Liver (tissue), 9 donors: ENCODE measurements around the gene KCNQ5. TPM values are rescaled to one million over a fixed set of nuclear protein-coding genes. Genes with fewer than 3 reads are reported as not detected.
"Not testable (repeated sequence)": the region's sequence is repeated elsewhere in the genome, so short reads cannot be mapped to it uniquely, and the experiment has no call there.

ENCODE experiments used
- DNase-seq: peaks from one replicate; pipeline ENCODE4 v3.0.0-alpha.2; 2017; ENCODE audit warnings: low spot score
- H3K27ac ChIP-seq, 2 donors: one replicate each; pipeline ENCODE4 v1.7.0; 2013; ENCODE audit warnings: inconsistent platforms in 2 of 2, low read length in 2 of 2, control low read depth in 1 of 2, low read depth in 1 of 2, mild to moderate bottlenecking in 1 of 2
- H3K27me3 ChIP-seq, 4 donors: one replicate each; pipeline versions ENCODE4 v1.6.1 to v1.7.0; 2013; ENCODE audit warnings: low read length in 3 of 4, inconsistent platforms in 1 of 4, mild to moderate bottlenecking in 1 of 4, moderate library complexity in 1 of 4; ENCODE audit not compliant: control insufficient read depth in 4 of 4, insufficient read depth in 4 of 4
- H3K36me3 ChIP-seq, 4 donors: one replicate each; pipeline versions ENCODE4 v1.6.1 to v1.7.0; 2013; ENCODE audit warnings: low read length in 3 of 4, mild to moderate bottlenecking in 3 of 4, low read depth in 1 of 4, moderate library complexity in 1 of 4; ENCODE audit not compliant: control insufficient read depth in 4 of 4, insufficient read depth in 3 of 4
- H3K4me1 ChIP-seq, 4 donors: one replicate each; pipeline versions ENCODE4 v1.6.1 to v1.7.0; 2013; ENCODE audit warnings: low read length in 3 of 4, mild to moderate bottlenecking in 3 of 4, moderate library complexity in 1 of 4; ENCODE audit not compliant: control insufficient read depth in 4 of 4, insufficient read depth in 4 of 4
- H3K4me3 ChIP-seq, 3 donors: one replicate each; pipeline versions ENCODE4 v1.6.1 to v1.7.0; 2013; ENCODE audit warnings: low read length in 3 of 3, control low read depth in 1 of 3, low read depth in 1 of 3, mild to moderate bottlenecking in 1 of 3
- H3K9ac ChIP-seq, 2 donors: one replicate each; pipeline ENCODE4 v1.7.0; 2013; ENCODE audit warnings: low read length in 2 of 2, mild to moderate bottlenecking in 2 of 2, moderate library complexity in 2 of 2, control low read depth in 1 of 2, low read depth in 1 of 2
- H3K9me3 ChIP-seq, 4 donors: one replicate each; pipeline versions ENCODE4 v1.6.1 to v1.7.0; 2013; ENCODE audit warnings: low read length in 3 of 4; ENCODE audit not compliant: control insufficient read depth in 4 of 4
- CTCF ChIP-seq: fragments of 150-350 bp; IDR thresholded peaks from 2 replicates; pipeline ENCODE4 v1.5.1; 2017; ENCODE audit warnings: improper control_type of control experiment, low read depth, low read length; ENCODE audit not compliant: missing input control
- EGR1 ChIP-seq, 2 donors: IDR thresholded peaks; 2 replicates each; pipeline ENCODE4 v1.6.1; 2016 to 2018; ENCODE audit warnings: antibody characterized with exemption in 2 of 2, low read depth in 2 of 2
- FOXA1 ChIP-seq: IDR thresholded peaks from 2 replicates; pipeline ENCODE4 v1.6.1; 2016; ENCODE audit warnings: antibody characterized with exemption
- FOXA2 ChIP-seq: IDR thresholded peaks from 2 replicates; pipeline ENCODE4 v1.6.1; 2016; ENCODE audit warnings: antibody characterized with exemption
- GABPA ChIP-seq, 2 donors: IDR thresholded peaks in 1 of 2; conservative IDR thresholded peaks in 1 of 2; 2 replicates each; pipeline ENCODE4 v1.6.1; 2016; ENCODE audit warnings: antibody characterized with exemption in 2 of 2, mild to moderate bottlenecking in 1 of 2, moderate library complexity in 1 of 2
- HNF4A ChIP-seq, 2 donors: conservative IDR thresholded peaks; 2 replicates each; pipeline ENCODE4 v1.6.1; 2016; ENCODE audit warnings: antibody characterized with exemption in 2 of 2, mild to moderate bottlenecking in 2 of 2
- HNF4G ChIP-seq: IDR thresholded peaks from 2 replicates; pipeline ENCODE4 v1.6.1; 2016; ENCODE audit warnings: antibody characterized with exemption
- JUND ChIP-seq, 2 donors: IDR thresholded peaks; 2 replicates each; pipeline ENCODE4 v1.6.1; 2016; ENCODE audit warnings: antibody characterized with exemption in 2 of 2
- NR2F2 ChIP-seq: IDR thresholded peaks from 2 replicates; pipeline ENCODE4 v1.6.1; 2016; ENCODE audit warnings: antibody characterized with exemption
- RAD21 ChIP-seq, 2 donors: IDR thresholded peaks; 2 replicates each; pipeline ENCODE4 v1.6.1; 2016; ENCODE audit warnings: antibody characterized with exemption in 2 of 2, mild to moderate bottlenecking in 2 of 2
- RXRA ChIP-seq, 2 donors: IDR thresholded peaks; 2 replicates each; pipeline ENCODE4 v1.6.1; 2017 to 2018; ENCODE audit warnings: antibody characterized with exemption in 2 of 2, mild to moderate bottlenecking in 1 of 2
- YY1 ChIP-seq: IDR thresholded peaks from 2 replicates; pipeline ENCODE4 v1.6.1; 2016; ENCODE audit warnings: antibody characterized with exemption, mild to moderate bottlenecking
- WGBS: extraction: QIAGEN DNeasy Blood & Tissue Kit; methylation state at CpG from one replicate; pipeline ENCODE4 v1.1.7; 2013; 5-methylcytosine and 5-hydroxymethylcytosine counted together
- polyA plus RNA-seq, 2 donors: library from polyadenylated mRNA; stranded (reverse) in 1 of 2; unstranded in 1 of 2; fragments of 200-250 nt in 1 of 2; fragments of >200 nt in 1 of 2; fragmentation: Nextera tagmentation in 1 of 2; extraction: Ambion mirVana in 1 of 2; gene quantifications; one replicate each; pipeline versions ENCODE4 v1.2.1 to v1.2.3, GENCODE V29; 2013 to 2015
- total RNA-seq, 2 donors: library from RNA; depleted of rRNA; stranded (reverse); fragments of >200 nt; gene quantifications; one replicate each; pipeline ENCODE4 v1.2.3, GENCODE V29; 2014
- TF ChIP-seq, protein P1 (sequence below): IDR thresholded peaks from 2 replicates; pipeline ENCODE4 v1.6.1; 2016; ENCODE audit warnings: antibody characterized with exemption, mild to moderate bottlenecking
- TF ChIP-seq, protein P2 (sequence below): IDR thresholded peaks from 2 replicates; pipeline ENCODE4 v1.6.1; 2016; ENCODE audit warnings: antibody characterized with exemption
- donor health status: healthy.
- donor health status: healthy.
- donor health status: healthy.
- donor health status: healthy.
- donor health status: healthy.

The KCNQ5 gene
- total and polyA plus RNA-seq, 4 donors, result 0.02 to 1.1 (median 0.15) TPM

DNA sequence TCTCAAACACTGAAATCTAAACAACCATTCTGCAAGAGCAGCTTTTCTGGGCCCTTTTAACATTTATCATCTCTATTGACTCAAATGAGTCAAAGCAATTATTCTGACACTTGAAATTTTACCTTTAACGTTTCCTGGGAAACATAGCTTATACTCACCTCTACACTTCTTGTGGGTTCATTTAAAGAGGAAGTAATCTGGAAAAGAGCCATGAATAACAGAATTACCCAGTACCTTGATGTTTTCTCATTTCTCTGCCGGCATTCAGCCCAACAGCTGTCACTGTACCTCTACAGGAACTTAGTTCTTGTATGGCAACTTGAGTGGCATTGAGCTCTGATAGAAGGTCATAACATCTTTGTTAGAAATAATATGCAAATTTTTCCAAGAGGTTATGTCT lies 272.2 kb downstream of the KCNQ5 start:
- WGBS, result 51% methylated on average over 2 of the region's 2 CpGs

DNA sequence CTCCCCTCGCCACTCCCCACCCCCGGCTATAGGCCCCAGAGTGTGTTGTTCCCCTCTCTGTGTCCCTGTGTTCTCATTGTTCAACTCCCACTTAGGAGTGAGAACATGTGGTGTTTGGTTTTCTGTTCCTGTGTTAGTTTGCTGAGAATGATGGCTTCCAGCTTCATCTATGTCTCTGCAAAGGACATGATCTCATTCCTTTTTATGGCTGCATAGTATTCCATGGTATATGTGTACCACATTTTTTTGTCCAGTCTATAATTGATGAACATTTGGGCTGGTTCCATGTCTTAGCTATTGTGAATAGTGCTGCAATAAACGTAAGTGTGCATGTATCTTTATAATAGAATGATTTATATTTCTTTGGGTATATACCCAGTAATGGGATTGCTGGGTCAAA lies 276.4 kb downstream of the KCNQ5 start:
- not testable (repeated sequence) for H3K4me3 ChIP-seq, H3K9me3 ChIP-seq, H3K4me1 ChIP-seq, H3K27me3 ChIP-seq, H3K9ac ChIP-seq, H3K27ac ChIP-seq, H3K36me3 ChIP-seq, DNase-seq
- 71% methylated on average over 3 of the region's 3 CpGs for WGBS

More for the DNA sequence above, 272.2 kb downstream of the KCNQ5 start:
- H3K4me3 ChIP-seq, result no peak overlapping the region
- H3K36me3 ChIP-seq, result no peaks in the 10 kb centered on the region
- no peaks in the 10 kb centered on the region for H3K4me1 ChIP-seq
- DNase-seq, result no peak
- peaks cover 0 to 4% (median 0%) of the 10 kb centered on the region in 4 donors for H3K27me3 ChIP-seq
- TF ChIP-seq EGR1 (IDR thresholded peaks at IDR 0.05; ENCODE audit: low read depth in 2 of 2) (no peak), GABPA (IDR thresholded peaks at IDR 0.05 in 1 of 2, conservative IDR thresholded peaks at IDR 0.05 in 1 of 2) (no peak), FOXA2 (no peak), NR2F2 (no peak), JUND (IDR thresholded peaks at IDR 0.05) (no peak)
- TF ChIP-seq, protein P1, sequence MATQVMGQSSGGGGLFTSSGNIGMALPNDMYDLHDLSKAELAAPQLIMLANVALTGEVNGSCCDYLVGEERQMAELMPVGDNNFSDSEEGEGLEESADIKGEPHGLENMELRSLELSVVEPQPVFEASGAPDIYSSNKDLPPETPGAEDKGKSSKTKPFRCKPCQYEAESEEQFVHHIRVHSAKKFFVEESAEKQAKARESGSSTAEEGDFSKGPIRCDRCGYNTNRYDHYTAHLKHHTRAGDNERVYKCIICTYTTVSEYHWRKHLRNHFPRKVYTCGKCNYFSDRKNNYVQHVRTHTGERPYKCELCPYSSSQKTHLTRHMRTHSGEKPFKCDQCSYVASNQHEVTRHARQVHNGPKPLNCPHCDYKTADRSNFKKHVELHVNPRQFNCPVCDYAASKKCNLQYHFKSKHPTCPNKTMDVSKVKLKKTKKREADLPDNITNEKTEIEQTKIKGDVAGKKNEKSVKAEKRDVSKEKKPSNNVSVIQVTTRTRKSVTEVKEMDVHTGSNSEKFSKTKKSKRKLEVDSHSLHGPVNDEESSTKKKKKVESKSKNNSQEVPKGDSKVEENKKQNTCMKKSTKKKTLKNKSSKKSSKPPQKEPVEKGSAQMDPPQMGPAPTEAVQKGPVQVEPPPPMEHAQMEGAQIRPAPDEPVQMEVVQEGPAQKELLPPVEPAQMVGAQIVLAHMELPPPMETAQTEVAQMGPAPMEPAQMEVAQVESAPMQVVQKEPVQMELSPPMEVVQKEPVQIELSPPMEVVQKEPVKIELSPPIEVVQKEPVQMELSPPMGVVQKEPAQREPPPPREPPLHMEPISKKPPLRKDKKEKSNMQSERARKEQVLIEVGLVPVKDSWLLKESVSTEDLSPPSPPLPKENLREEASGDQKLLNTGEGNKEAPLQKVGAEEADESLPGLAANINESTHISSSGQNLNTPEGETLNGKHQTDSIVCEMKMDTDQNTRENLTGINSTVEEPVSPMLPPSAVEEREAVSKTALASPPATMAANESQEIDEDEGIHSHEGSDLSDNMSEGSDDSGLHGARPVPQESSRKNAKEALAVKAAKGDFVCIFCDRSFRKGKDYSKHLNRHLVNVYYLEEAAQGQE, result no peak
- TF ChIP-seq, protein P2, sequence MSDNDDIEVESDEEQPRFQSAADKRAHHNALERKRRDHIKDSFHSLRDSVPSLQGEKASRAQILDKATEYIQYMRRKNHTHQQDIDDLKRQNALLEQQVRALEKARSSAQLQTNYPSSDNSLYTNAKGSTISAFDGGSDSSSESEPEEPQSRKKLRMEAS, result no peak
- no peak overlapping the region for H3K9ac ChIP-seq
- H3K27ac ChIP-seq, result no peak overlapping the region
- no peaks in the 10 kb centered on the region for H3K9me3 ChIP-seq

DNA sequence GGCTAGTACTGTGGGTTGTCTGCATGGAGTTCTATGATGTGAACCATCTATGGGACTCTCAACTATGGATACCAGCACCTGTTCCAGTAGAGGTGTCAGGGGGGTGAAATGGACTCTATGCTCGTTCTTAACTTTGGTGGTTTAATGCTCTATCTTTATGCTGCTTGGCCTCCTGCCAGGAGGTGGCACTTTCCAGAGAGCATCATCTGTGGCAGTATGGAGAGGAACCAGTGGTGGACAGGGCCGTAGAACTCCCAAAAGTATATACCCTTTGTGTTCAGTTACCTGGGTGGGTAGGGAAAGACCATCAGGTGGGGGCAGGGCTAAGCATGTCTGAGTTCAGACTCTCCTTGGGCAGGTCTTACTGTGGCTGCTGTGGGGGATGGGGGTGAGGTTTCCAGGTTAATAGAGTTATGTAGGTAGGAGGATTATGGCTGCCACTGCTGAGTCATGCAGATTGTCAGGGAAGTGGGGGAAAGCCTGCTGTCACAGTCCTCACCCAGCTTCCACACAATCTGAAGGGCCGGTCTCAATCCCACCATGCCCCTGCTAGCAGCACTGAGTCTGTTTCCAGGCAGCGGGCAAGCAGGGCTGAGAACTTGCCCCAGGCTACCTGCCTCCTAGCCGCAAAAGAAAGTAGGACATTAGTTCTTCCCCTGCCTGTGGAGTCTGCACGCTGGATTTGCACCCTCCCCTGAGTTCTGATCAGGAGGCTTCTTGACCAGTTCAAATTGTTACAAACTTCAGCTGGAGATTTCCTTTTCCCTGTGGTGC lies 284.0 kb downstream of the KCNQ5 start:
- 83% methylated on average over 6 of the region's 6 CpGs for WGBS
- no peaks in the 10 kb centered on the region for H3K4me1 ChIP-seq
- TF ChIP-seq RAD21 (IDR thresholded peaks at IDR 0.05) (no peak), JUND (IDR thresholded peaks at IDR 0.05) (no peak), NR2F2 (no peak), CTCF (no peak), GABPA (IDR thresholded peaks at IDR 0.05 in 1 of 2, conservative IDR thresholded peaks at IDR 0.05 in 1 of 2) (no peak), FOXA2 (no peak), RXRA (IDR thresholded peaks at IDR 0.05) (no peak), YY1 (no peak), HNF4G (no peak), FOXA1 (no peak), EGR1 (IDR thresholded peaks at IDR 0.05; ENCODE audit: low read depth in 2 of 2) (no peak), HNF4A (conservative IDR thresholded peaks at IDR 0.05) (no peak)
- TF ChIP-seq, protein P1, result no peak
- TF ChIP-seq, protein P2, result no peak

More for the DNA sequence above, 284.0 kb downstream of the KCNQ5 start:
- no peak overlapping the region for H3K27ac ChIP-seq
- no peaks in the 10 kb centered on the region for H3K9me3 ChIP-seq
- no peaks in the 10 kb centered on the region for H3K36me3 ChIP-seq
- no peak overlapping the region for H3K9ac ChIP-seq
- H3K4me3 ChIP-seq, result no peak overlapping the region
- DNase-seq, result no peak
- H3K27me3 ChIP-seq, result no peaks in the 10 kb centered on the region
